GM12878 (cell line): Measurements from ENCODE around the gene FGFR2. TPM values are rescaled to one million over a fixed set of nuclear protein-coding genes. Genes with fewer than 3 reads are reported as not detected.

Experiments
- ATAC-seq: fragments of 200-7000 bp; cut with Tn5 transposase; 3 replicates; pipeline ENCODE4 v1.9.1; 2020; ENCODE audit warnings: mild to moderate bottlenecking, moderate library complexity
- BruUV-seq: library from RNA; stranded (reverse); fragments of 400-500 nt; replicated peaks from 2 replicates; lab custom pipeline; 2021; lab: Mats Ljungman, UMichigan
- CTCF ChIA-PET: fragments of 300-600 bp; sonication (Branson Sonifier 250); formaldehyde crosslinking; extraction: SDS; loops from one replicate; lab custom pipeline; 2021; ENCODE audit warnings: inconsistent platforms; lab: Yijun Ruan, JAX
- POLR2A ChIA-PET: fragments of 350-600 bp; formaldehyde crosslinking; extraction: SDS; loops from one replicate; lab custom pipeline; 2021; ENCODE audit warnings: inconsistent platforms; lab: Charles Lee
- RAD21 ChIA-PET: fragments of 300-600 bp; sonication (Branson Sonifier 250); formaldehyde crosslinking; loops from one replicate; lab custom pipeline; 2023; ENCODE audit warnings: antibody characterized with exemption; ENCODE audit not compliant: unreplicated experiment; lab: Charles Lee
- SMC1A ChIA-PET: fragments of 300-600 bp; sonication (Branson Sonifier 250); formaldehyde crosslinking; loops from one replicate; lab custom pipeline; 2023; ENCODE audit not compliant: unreplicated experiment, uncharacterized antibody; lab: Charles Lee
- DNase-seq: peaks from one replicate; pipeline ENCODE4 v3.0.0-alpha.2; 2011; ENCODE audit warnings: low read depth, low spot score
- FAIRE-seq: peaks from 3 replicates; lab custom pipeline; 2011; peaks lifted over from hg19 to GRCh38; lab: Jason Lieb, UNC
- H2AFZ ChIP-seq: 2 replicates; pipeline ENCODE4 v1.6.0; 2011; ENCODE audit warnings: low read depth, low read length, control low read depth; ENCODE audit not compliant: control insufficient read depth
- H3K27ac ChIP-seq: 2 replicates; pipeline ENCODE4 v1.5.1; 2011; ENCODE audit warnings: control low read depth; ENCODE audit not compliant: control insufficient read depth, insufficient read depth
- H3K27me3 ChIP-seq, 2 experiments: replicated peaks in 1 of 2; 2 replicates each; pipeline versions ENCODE4 v1.6.0 to v1.6.1; 2011; ENCODE audit warnings: low read length in 1 of 2; ENCODE audit not compliant: control insufficient read depth in 2 of 2, insufficient read depth in 2 of 2
- H3K36me3 ChIP-seq, 2 experiments: 2 replicates each; pipeline ENCODE4 v1.5.1; 2011; ENCODE audit warnings: low read length in 1 of 2; ENCODE audit not compliant: control insufficient read depth in 2 of 2, insufficient read depth in 2 of 2
- H3K4me1 ChIP-seq: 2 replicates; pipeline ENCODE4 v1.6.1; 2011; ENCODE audit warnings: mild to moderate bottlenecking, low read length, moderate library complexity, mixed read lengths; ENCODE audit not compliant: control insufficient read depth, insufficient read depth
- H3K4me2 ChIP-seq: 2 replicates; pipeline ENCODE4 v1.6.0; 2011; ENCODE audit warnings: control low read depth; ENCODE audit not compliant: control insufficient read depth, insufficient read depth
- H3K4me3 ChIP-seq: fragments of 200-600 bp; sonication (generic); 2 replicates; pipeline ENCODE4 v1.5.1; 2016
- H3K79me2 ChIP-seq: 2 replicates; pipeline ENCODE4 v1.6.0; 2011; ENCODE audit warnings: low read length; ENCODE audit not compliant: control insufficient read depth, insufficient read depth
- H3K9ac ChIP-seq: 2 replicates; pipeline ENCODE4 v1.8.0; 2011; ENCODE audit warnings: low read length, control low read depth, mixed read lengths; ENCODE audit not compliant: control insufficient read depth, insufficient read depth
- H3K9me3 ChIP-seq: replicated peaks from 3 replicates; pipeline ENCODE4 v1.5.1; 2011; ENCODE audit warnings: mild to moderate bottlenecking, low read length; ENCODE audit not compliant: control insufficient read depth, insufficient read depth
- H4K20me1 ChIP-seq: 2 replicates; pipeline ENCODE4 v1.6.0; 2011; ENCODE audit not compliant: control insufficient read depth, insufficient read depth
- IKZF2 ChIP-seq, 2 experiments: fragments of 450-650 bp; IDR thresholded peaks; 2 replicates each; pipeline ENCODE4 v1.6.1; 2017; ENCODE audit warnings: mild to moderate bottlenecking in 2 of 2, moderate library complexity in 2 of 2
- MYC ChIP-seq: IDR thresholded peaks from 2 replicates; pipeline ENCODE4 v1.6.1; 2011; ENCODE audit warnings: mild to moderate bottlenecking, low read length, moderate library complexity, inconsistent platforms; ENCODE audit not compliant: insufficient read depth, insufficient replicate concordance, insufficient read length, severe bottlenecking
- NR2C1 ChIP-seq: fragments of 450-650 bp; IDR thresholded peaks from 2 replicates; pipeline ENCODE4 v1.6.1; 2017; ENCODE audit warnings: antibody characterized with exemption, mild to moderate bottlenecking, moderate library complexity
- RFX5 ChIP-seq: IDR thresholded peaks from 2 replicates; pipeline ENCODE4 v1.6.1; 2011; ENCODE audit warnings: low read depth, low read length, improper control_type of control experiment
- TCF7 ChIP-seq: IDR thresholded peaks from 2 replicates; pipeline ENCODE4 v1.6.1; 2014; ENCODE audit warnings: antibody characterized with exemption, borderline replicate concordance
- ZNF622 ChIP-seq: fragments of 450-650 bp; IDR thresholded peaks from 2 replicates; pipeline ENCODE4 v1.6.1; 2017; ENCODE audit warnings: mild to moderate bottlenecking, inconsistent platforms
- whole genome bisulfite sequencing: methylation state at CpG from one replicate; pipeline ENCODE4 v1.1.6; 2016; ENCODE audit warnings: low lambda C conversion rate; ENCODE audit not compliant: insufficient replicate concordance, insufficient coverage; ENCODE audit errors: missing lambda C conversion rate; 5-methylcytosine and 5-hydroxymethylcytosine counted together
- in situ Hi-C: fragments of 300-500 bp; cut with MboI; formaldehyde crosslinking; loops from 9 replicates; pipeline ENCODE4 v1.14.3; 2018; ENCODE audit warnings: mixed read lengths
- intact Hi-C: fragments of 100-400 bp; cut with micrococcal nuclease; formaldehyde crosslinking; loops from one replicate; pipeline ENCODE4 v1.14.2; 2022; ENCODE audit not compliant: unreplicated experiment
- polyA plus RNA-seq, 11 experiments: library from polyadenylated mRNA; depleted of rRNA in 4 of 11; unstranded in 6 of 11; stranded (reverse) in 5 of 11; fragments of >200 nt; fragmentation: Nextera tagmentation in 4 of 11; fragmentation: Illumina TruSeq in 1 of 11; extraction: Ambion mirVana in 4 of 11; extraction: Trizol in 1 of 11; gene quantifications; 1 replicate in 1 of 11; 2 replicates in 10 of 11; pipeline versions ENCODE4 v1.2.1 to v1.2.3, GENCODE V29; 2011 to 2016; ENCODE audit warnings: inconsistent platforms in 2 of 11, missing spikeins in 2 of 11, low read depth in 1 of 11
- total RNA-seq, 4 experiments: library from RNA; depleted of rRNA in 3 of 4; stranded (reverse); fragments of >200 nt in 3 of 4; fragmentation: Illumina TruSeq in 1 of 4; extraction: Trizol in 1 of 4; gene quantifications; 2 replicates each; pipeline versions ENCODE4 v1.2.1 to v1.2.3, GENCODE V29; 2013 to 2021

Gene FGFR2
- total and polyA plus RNA-seq, 10 of the 15 experiments (the other 5 are each of a cell fraction or from before 2014, with no cell fraction given), result 0.04 to 0.15 TPM; not detected in 8

DNA sequence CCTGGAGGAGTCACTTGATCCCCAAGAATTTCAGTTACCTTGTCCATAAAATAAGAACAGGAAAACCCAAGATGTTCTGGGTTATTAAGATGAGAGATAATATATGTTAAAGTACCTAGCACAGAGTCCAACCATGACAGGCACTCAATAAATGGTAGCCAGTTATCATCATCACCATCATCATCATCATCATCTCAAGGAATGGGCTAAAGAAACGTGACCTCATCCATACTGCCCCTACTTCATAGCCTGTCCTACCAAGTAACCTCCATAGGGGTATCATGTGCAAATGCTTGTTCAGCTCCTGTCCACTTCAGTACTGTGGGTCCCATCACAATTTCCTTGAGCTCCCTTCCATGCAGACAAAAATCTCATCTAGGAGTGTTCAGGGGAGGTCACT lies 14.4 kb downstream of the FGFR2 start:
- SMC1A ChIA-PET, result no interaction called here
- ATAC-seq (no peak), DNase-seq (no peak), FAIRE-seq (no peak)
- Histone ChIP-seq H3K9me3 (no peaks in the 10 kb centered on the region), H3K27me3 (no peaks in the 10 kb centered on the region), H3K4me2 (no peak overlapping the region), H3K4me3 (no peak overlapping the region), H2AFZ (no peak overlapping the region), H3K9ac (no peak overlapping the region), H3K36me3 (no peaks in the 10 kb centered on the region), H3K27ac (no peak overlapping the region), H3K79me2 (no peaks in the 10 kb centered on the region), H3K4me1 (no peaks in the 10 kb centered on the region), H4K20me1 (no peaks in the 10 kb centered on the region)
- in situ Hi-C loops (no loop called here), intact Hi-C loops (no loop called here)
- no TSS peak for BruUV-seq
- 22% methylated on average over 1 of the region's 1 CpG for WGBS
- RAD21 ChIA-PET, result no interaction called here
- POLR2A ChIA-PET, result no interaction called here
- TF ChIP-seq ZNF622 (no peak), IKZF2 (IDR thresholded peaks at IDR 0.05) (no peak), NR2C1 (no peak), MYC (no peak), RFX5 (no peak)
- CTCF ChIA-PET, result no interaction called here

DNA sequence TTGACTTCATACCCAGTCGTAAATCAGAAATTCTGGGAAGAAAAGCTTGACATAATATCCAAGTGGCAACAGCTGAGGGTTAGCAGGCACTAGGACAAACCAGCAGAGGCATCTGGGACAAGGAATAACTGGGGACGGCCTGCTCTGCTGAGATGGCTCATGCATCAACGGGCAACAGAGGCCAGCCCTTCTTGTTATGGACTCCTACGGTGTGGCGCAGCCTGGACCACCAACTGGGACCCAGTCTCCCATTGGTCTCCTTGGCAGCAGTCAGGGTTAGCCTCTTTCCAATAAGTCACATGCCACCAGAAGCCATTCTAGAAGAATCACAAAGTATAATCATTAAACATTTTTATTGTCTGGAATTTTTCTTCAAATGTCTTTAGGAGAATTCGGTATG lies 15.0 kb downstream of the FGFR2 start:
- Histone ChIP-seq H3K4me1 (no peaks in the 10 kb centered on the region), H3K9ac (no peak overlapping the region), H3K27me3 (no peaks in the 10 kb centered on the region), H3K4me3 (no peak overlapping the region), H4K20me1 (no peaks in the 10 kb centered on the region), H3K4me2 (no peak overlapping the region), H3K27ac (no peak overlapping the region), H2AFZ (no peak overlapping the region), H3K36me3 (no peaks in the 10 kb centered on the region), H3K9me3 (no peaks in the 10 kb centered on the region), H3K79me2 (no peaks in the 10 kb centered on the region)
- FAIRE-seq (no peak), DNase-seq (no peak), ATAC-seq (no peak)
- BruUV-seq, result no TSS peak
- intact Hi-C loops, result no loop called here
- in situ Hi-C loops, result no loop called here
- ChIA-PET RAD21 (no interaction called here), SMC1A (no interaction called here), POLR2A (no interaction called here), CTCF (no interaction called here)
- whole genome bisulfite sequencing, result 23% methylated on average over 6 of the region's 6 CpGs
- TF ChIP-seq TCF7, result no peak
